GM04503 (cell line): ENCODE data around the gene ADAMTS3.

Experiments
- DNase-seq: peaks from one replicate; pipeline ENCODE4 v3.0.0-alpha.2; 2012; ENCODE audit warnings: low read depth

Gene ADAMTS3

GRCh38 chr4:72341432-72341820 lies 227.6 kb downstream of the ADAMTS3 start:
- no peak for DNase-seq

GRCh38 chr4:72340803-72341431 lies 228.1 kb downstream of the ADAMTS3 start:
- no peak for DNase-seq

GRCh38 chr4:72338060-72338459 lies 231.0 kb downstream of the ADAMTS3 start:
- DNase-seq = no peak

- no peak for DNase-seq
Measured at GRCh38 chr4:72330381-72330780, 238.6 kb downstream of the ADAMTS3 start.

- DNase-seq = no peak
Measured at GRCh38 chr4:72326692-72327632, 242.1 kb downstream of the ADAMTS3 start.

GRCh38 chr4:72325215-72325614 lies 243.8 kb downstream of the ADAMTS3 start:
- DNase-seq = no peak

GRCh38 chr4:72323227-72323626 lies 245.8 kb downstream of the ADAMTS3 start:
- DNase-seq = no peak

GRCh38 chr4:72320223-72320948 lies 248.6 kb downstream of the ADAMTS3 start:
- no peak for DNase-seq

- DNase-seq = peak; percentile 76
Measured at GRCh38 chr4:72319601-72320021, 249.4 kb downstream of the ADAMTS3 start.

- DNase-seq = no peak
Measured at GRCh38 chr4:72318421-72319170, 250.4 kb downstream of the ADAMTS3 start.

- peak; percentile 59 for DNase-seq
Measured at GRCh38 chr4:72314869-72315268, 254.2 kb downstream of the ADAMTS3 start.

GRCh38 chr4:72313121-72313520 lies 255.9 kb downstream of the ADAMTS3 start:
- no peak for DNase-seq

- DNase-seq = peak; percentile 94
Measured at GRCh38 chr4:72312032-72312650, 256.9 kb downstream of the ADAMTS3 start.

GRCh38 chr4:72311291-72311690 lies 257.7 kb downstream of the ADAMTS3 start:
- DNase-seq = no peak

- no peak for DNase-seq
Measured at GRCh38 chr4:72305620-72306019, 263.4 kb downstream of the ADAMTS3 start.

GRCh38 chr4:72305080-72305479 lies 263.9 kb downstream of the ADAMTS3 start:
- no peak for DNase-seq

GRCh38 chr4:72302981-72303704 lies 265.9 kb downstream of the ADAMTS3 start:
- no peak for DNase-seq

GRCh38 chr4:72301759-72302158 lies 267.3 kb downstream of the ADAMTS3 start:
- DNase-seq = no peak

GRCh38 chr4:72300126-72300525 lies 268.9 kb downstream of the ADAMTS3 start:
- DNase-seq = no peak

GRCh38 chr4:72295966-72296557 lies 273.0 kb downstream of the ADAMTS3 start:
- DNase-seq = no peak
